Activated CD4-positive, alpha-beta T cell treated with anti-CD3 and anti-CD28 coated beads, Interleukin-2, amount 50 U/mL, for 24 hours (primary cell): ENCODE measurements around the gene PLIN3.
"Not testable (repeated sequence)": the region's sequence is repeated elsewhere in the genome, so short reads cannot be mapped to it uniquely, and the experiment has no call there.

Source experiments
- DNase-seq, 2 donors: peaks; one replicate each; pipeline ENCODE4 v3.0.0-alpha.2; 2020; ENCODE audit warnings: low read depth in 1 of 2, low spot score in 1 of 2

Gene PLIN3

GRCh38 chr19:4814625-4815425 lies 52.6 kb downstream of the PLIN3 start:
- no peak for DNase-seq

- peak; percentile 86 to 88 for DNase-seq
Observed at GRCh38 chr19:4811328-4812131, 55.9 kb downstream of the PLIN3 start.

- no peak for DNase-seq
Observed at GRCh38 chr19:4807188-4807587, 60.3 kb downstream of the PLIN3 start.

- no peak for DNase-seq
Observed at GRCh38 chr19:4806384-4806783, 61.1 kb downstream of the PLIN3 start.

GRCh38 chr19:4805140-4805539 lies 62.3 kb downstream of the PLIN3 start:
- not testable (repeated sequence) for DNase-seq

- peak; percentile 33 to 49 for DNase-seq
Observed at GRCh38 chr19:4803736-4804695, 63.5 kb downstream of the PLIN3 start.

GRCh38 chr19:4802711-4803110 lies 64.8 kb downstream of the PLIN3 start:
- DNase-seq, result no peak

- no peak for DNase-seq
Observed at GRCh38 chr19:4801085-4801619, 66.3 kb downstream of the PLIN3 start.

GRCh38 chr19:4800591-4801081 lies 66.8 kb downstream of the PLIN3 start:
- DNase-seq, result no peak

GRCh38 chr19:4795400-4795799 lies 72.1 kb downstream of the PLIN3 start:
- DNase-seq, result no peak

GRCh38 chr19:4794971-4795370 lies 72.5 kb downstream of the PLIN3 start:
- DNase-seq, result no peak

GRCh38 chr19:4793278-4793677 lies 74.2 kb downstream of the PLIN3 start:
- not testable (repeated sequence) for DNase-seq

- DNase-seq, result not testable (repeated sequence)
Observed at GRCh38 chr19:4792866-4793195, 74.6 kb downstream of the PLIN3 start.

- DNase-seq, result not testable (repeated sequence)
Observed at GRCh38 chr19:4792019-4792865, 75.2 kb downstream of the PLIN3 start.

GRCh38 chr19:4791183-4792018 lies 76.1 kb downstream of the PLIN3 start, which contains the start of gene FEM1A:
TSS of gene FEM1A (plus strand) at chr19:4791734. CDS start at chr19:4791855, 121 bp downstream.
- peak; percentile 98 to 99 for DNase-seq
